ENCODE data around the gene ACOT7. TPM values are rescaled to one million over a fixed set of nuclear protein-coding genes. Genes with fewer than 3 reads are reported as not detected.

The ACOT7 gene
- total RNA-seq, 2 experiments from 2014 or later: 23.4 to 53.6 TPM

DNA sequence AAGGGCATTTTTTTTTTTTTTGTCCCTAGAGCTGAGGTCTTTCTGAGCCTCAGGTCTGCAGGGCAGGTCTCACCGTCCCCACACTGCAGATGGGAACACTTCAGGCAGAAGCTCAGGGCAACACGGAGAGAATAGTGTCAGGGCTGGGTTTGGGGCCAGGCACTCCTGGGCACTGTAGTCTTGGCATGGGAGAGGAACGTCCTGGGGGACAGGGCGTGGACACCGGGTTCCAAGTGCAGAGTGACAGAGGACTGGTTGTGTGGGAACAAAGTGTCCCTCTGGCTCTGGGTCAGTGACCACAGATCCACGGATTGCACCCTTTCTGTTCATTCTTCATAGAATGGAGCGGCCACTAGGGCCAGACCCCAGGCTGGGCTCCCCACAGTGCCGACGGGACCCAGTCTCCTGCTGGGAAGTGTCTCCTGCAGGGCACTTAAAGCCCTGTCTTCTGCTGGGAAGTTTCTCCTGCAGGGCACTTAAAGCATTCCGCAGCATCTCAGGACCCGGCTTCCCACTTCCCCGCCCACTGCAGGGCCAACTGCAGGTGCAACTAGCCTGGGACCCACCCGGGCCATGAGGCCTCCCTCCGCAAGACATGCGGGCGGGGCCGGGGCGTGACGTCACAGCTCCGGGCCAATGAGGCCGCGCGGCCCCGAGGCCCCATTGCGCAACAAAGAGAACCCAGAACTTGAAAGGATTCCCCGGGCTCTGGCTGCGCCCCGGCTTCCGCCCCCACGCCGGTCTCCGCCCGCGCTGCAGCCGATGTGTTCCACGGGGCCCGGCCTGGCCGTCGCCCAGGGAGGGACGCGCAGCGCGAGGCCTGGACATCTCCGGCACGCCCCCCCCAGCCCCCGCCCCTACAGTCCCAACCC lies 133.8 kb downstream of the ACOT7 start:
- Histone ChIP-seq H3K9me2 (ENCODE audit: insufficient read depth, low read length) (no peaks in the 10 kb centered on the region), H3K4me2 (ENCODE audit: low read length) (peak overlapping the region; percentile 62), H3K4me3 (ENCODE audit: low read depth, low read length, poor library complexity, severe bottlenecking) (no peak overlapping the region), H3K27ac (ENCODE audit: low read depth, low read length, poor library complexity, severe bottlenecking) (no peak overlapping the region), H2AFZ (ENCODE audit: low read length) (no peak overlapping the region), H3K4me1 (ENCODE audit: insufficient read depth, low read length, poor library complexity, severe bottlenecking) (peaks cover 4% of the 10 kb centered on the region), H3K79me2 (ENCODE audit: insufficient read depth, low read depth, low read length) (no peaks in the 10 kb centered on the region), H4K20me1 (ENCODE audit: insufficient read depth, low read length) (no peaks in the 10 kb centered on the region), H3K9me3 (ENCODE audit: low read length) (no peaks in the 10 kb centered on the region), H3K36me3 (ENCODE audit: insufficient read depth, low read length) (no peaks in the 10 kb centered on the region)
- no TSS peak for BruUV-seq (replicated peaks)
- peak; percentile 41 for DNase-seq (ENCODE audit: low spot score)
- TF ChIP-seq EZH2phosphoT487 (IDR thresholded peaks at IDR 0.05; ENCODE audit: borderline replicate concordance, low read depth, low read length): no peak
- TF ChIP-seq, protein P1, sequence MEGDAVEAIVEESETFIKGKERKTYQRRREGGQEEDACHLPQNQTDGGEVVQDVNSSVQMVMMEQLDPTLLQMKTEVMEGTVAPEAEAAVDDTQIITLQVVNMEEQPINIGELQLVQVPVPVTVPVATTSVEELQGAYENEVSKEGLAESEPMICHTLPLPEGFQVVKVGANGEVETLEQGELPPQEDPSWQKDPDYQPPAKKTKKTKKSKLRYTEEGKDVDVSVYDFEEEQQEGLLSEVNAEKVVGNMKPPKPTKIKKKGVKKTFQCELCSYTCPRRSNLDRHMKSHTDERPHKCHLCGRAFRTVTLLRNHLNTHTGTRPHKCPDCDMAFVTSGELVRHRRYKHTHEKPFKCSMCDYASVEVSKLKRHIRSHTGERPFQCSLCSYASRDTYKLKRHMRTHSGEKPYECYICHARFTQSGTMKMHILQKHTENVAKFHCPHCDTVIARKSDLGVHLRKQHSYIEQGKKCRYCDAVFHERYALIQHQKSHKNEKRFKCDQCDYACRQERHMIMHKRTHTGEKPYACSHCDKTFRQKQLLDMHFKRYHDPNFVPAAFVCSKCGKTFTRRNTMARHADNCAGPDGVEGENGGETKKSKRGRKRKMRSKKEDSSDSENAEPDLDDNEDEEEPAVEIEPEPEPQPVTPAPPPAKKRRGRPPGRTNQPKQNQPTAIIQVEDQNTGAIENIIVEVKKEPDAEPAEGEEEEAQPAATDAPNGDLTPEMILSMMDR (conservative IDR thresholded peaks at IDR 0.05; ENCODE audit: low read length): no peak
- CTCF ChIA-PET (ENCODE audit: unreplicated experiment): no interaction called here
- POLR2A ChIA-PET: no interaction called here
- intact Hi-C loops (cut with micrococcal nuclease; ENCODE audit: unreplicated experiment): no loop called here

DNA sequence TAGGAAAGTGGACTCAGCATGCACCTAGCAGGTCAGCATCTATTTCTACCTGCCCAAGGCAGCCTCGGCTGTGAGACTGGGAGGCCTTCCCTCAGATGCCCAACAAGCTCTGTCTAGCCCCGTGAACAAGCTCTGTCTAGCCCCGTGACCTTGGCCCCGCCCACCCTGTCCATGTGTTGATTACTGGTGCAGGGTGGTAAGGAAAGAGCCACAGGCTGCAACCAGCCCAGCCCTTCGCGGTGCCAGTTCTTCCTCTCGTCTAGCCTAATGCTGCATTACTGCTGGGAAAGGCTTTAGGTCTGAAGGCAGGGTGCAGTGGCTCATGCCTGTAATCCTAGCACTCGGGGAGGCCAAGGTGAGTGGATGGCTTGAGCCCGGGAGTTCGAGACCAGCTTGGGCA lies 134.9 kb downstream of the ACOT7 start:
- no peaks in the 10 kb centered on the region for H4K20me1 ChIP-seq (ENCODE audit: insufficient read depth, low read length)
- CTCF ChIA-PET (ENCODE audit: unreplicated experiment): no interaction called here
- intact Hi-C loops (cut with micrococcal nuclease; ENCODE audit: unreplicated experiment): no loop called here
- H3K36me3 ChIP-seq (ENCODE audit: insufficient read depth, low read length): no peaks in the 10 kb centered on the region
- DNase-seq (ENCODE audit: low spot score): no peak
- no peak overlapping the region for H3K4me3 ChIP-seq (ENCODE audit: low read depth, low read length, poor library complexity, severe bottlenecking)
- TF ChIP-seq, protein P1 (conservative IDR thresholded peaks at IDR 0.05; ENCODE audit: low read length): no peak
- TF ChIP-seq EZH2phosphoT487 (IDR thresholded peaks at IDR 0.05; ENCODE audit: borderline replicate concordance, low read depth, low read length): no peak
- H3K4me2 ChIP-seq (ENCODE audit: low read length): no peak overlapping the region
- H3K79me2 ChIP-seq (ENCODE audit: insufficient read depth, low read depth, low read length): no peaks in the 10 kb centered on the region
- peaks cover 4% of the 10 kb centered on the region for H3K4me1 ChIP-seq (ENCODE audit: insufficient read depth, low read length, poor library complexity, severe bottlenecking)
- BruUV-seq (replicated peaks): no TSS peak
- H3K27ac ChIP-seq (ENCODE audit: low read depth, low read length, poor library complexity, severe bottlenecking): no peak overlapping the region
- no peaks in the 10 kb centered on the region for H3K9me3 ChIP-seq (ENCODE audit: low read length)
- no peak overlapping the region for H2AFZ ChIP-seq (ENCODE audit: low read length)
- no peaks in the 10 kb centered on the region for H3K9me2 ChIP-seq (ENCODE audit: insufficient read depth, low read length)
- POLR2A ChIA-PET: no interaction called here

DNA sequence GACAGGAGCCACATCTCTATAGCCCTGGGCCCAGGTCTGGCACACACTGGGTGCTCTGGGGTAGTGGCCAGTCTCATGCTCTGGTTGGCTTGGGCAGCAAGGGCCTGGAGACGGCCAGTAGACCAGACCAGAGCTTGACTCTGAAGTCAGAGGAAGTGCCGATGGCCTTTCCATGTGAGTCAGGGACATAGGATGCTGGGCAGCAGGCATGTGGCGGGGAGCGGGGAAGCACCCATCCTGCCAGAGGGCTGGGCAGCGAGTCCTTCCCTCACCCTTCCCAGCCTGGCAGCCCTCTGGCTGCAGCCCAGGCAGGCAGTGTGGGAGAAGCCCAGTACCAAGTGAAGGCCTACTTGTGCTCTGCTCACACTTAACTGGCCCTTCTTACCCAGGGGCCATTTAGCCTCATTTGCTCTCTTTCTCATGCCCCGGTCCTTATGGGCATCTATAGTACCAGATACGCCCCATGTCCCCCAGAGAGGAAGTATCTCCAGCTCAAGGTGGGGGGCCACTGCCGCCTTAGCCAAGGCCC lies 136.0 kb downstream of the ACOT7 start:
- POLR2A ChIA-PET: no interaction called here
- no peak for DNase-seq (ENCODE audit: low spot score)

More for the DNA sequence above, 136.0 kb downstream of the ACOT7 start:
- Histone ChIP-seq H3K79me2 (ENCODE audit: insufficient read depth, low read depth, low read length) (no peaks in the 10 kb centered on the region), H2AFZ (ENCODE audit: low read length) (no peak overlapping the region), H3K4me1 (ENCODE audit: insufficient read depth, low read length, poor library complexity, severe bottlenecking) (peaks cover 4% of the 10 kb centered on the region), H3K36me3 (ENCODE audit: insufficient read depth, low read length) (no peaks in the 10 kb centered on the region), H3K4me3 (ENCODE audit: low read depth, low read length, poor library complexity, severe bottlenecking) (no peak overlapping the region), H3K27ac (ENCODE audit: low read depth, low read length, poor library complexity, severe bottlenecking) (no peak overlapping the region), H3K9me2 (ENCODE audit: insufficient read depth, low read length) (no peaks in the 10 kb centered on the region), H4K20me1 (ENCODE audit: insufficient read depth, low read length) (no peaks in the 10 kb centered on the region), H3K9me3 (ENCODE audit: low read length) (no peaks in the 10 kb centered on the region), H3K4me2 (ENCODE audit: low read length) (no peak overlapping the region)
- TF ChIP-seq, protein P1 (conservative IDR thresholded peaks at IDR 0.05; ENCODE audit: low read length): no peak
- TF ChIP-seq EZH2phosphoT487 (IDR thresholded peaks at IDR 0.05; ENCODE audit: borderline replicate concordance, low read depth, low read length): no peak
- intact Hi-C loops (cut with micrococcal nuclease; ENCODE audit: unreplicated experiment): no loop called here
- CTCF ChIA-PET (ENCODE audit: unreplicated experiment): no interaction called here
- no TSS peak for BruUV-seq (replicated peaks)

All from OCI-LY7 (cell line).